HepG2 (cell line): Measurements from ENCODE around the gene NPC2.

ENCODE experiments used
- GABPB1 ChIP-seq: IDR thresholded peaks from 2 replicates; pipeline ENCODE4 v1.6.1; 2016; ENCODE audit warnings: mild to moderate bottlenecking, missing genetic modification reagents, moderate library complexity, missing compliant biosample characterization
- KAT7 ChIP-seq: IDR thresholded peaks from 2 replicates; pipeline ENCODE4 v1.6.1; 2018; ENCODE audit warnings: borderline replicate concordance, missing compliant biosample characterization
- KMT2B ChIP-seq: IDR thresholded peaks from 2 replicates; pipeline ENCODE4 v1.6.1; 2016; ENCODE audit warnings: missing genetic modification reagents, missing compliant biosample characterization
- NFYB ChIP-seq: sonication (generic); formaldehyde crosslinking; IDR thresholded peaks from 2 replicates; pipeline ENCODE4 v1.4.0; 2020; ENCODE audit warnings: missing genetic modification reagents
- POLR2A ChIP-seq, 2 experiments: IDR thresholded peaks; 2 replicates each; pipeline ENCODE4 v1.6.1; 2011; ENCODE audit warnings: low read depth in 2 of 2, low read length in 2 of 2, mild to moderate bottlenecking in 1 of 2, moderate library complexity in 1 of 2; ENCODE audit not compliant: insufficient read depth in 1 of 2
- POLR2AphosphoS5 ChIP-seq: IDR thresholded peaks from 2 replicates; pipeline ENCODE4 v1.6.1; 2012; ENCODE audit warnings: low read depth, low read length
- REST ChIP-seq, 2 experiments: IDR thresholded peaks; 2 replicates each; pipeline ENCODE4 v1.6.1; 2011 to 2012; ENCODE audit warnings: low read length in 2 of 2, borderline replicate concordance in 1 of 2, low read depth in 1 of 2, mild to moderate bottlenecking in 1 of 2, moderate library complexity in 1 of 2
- TCF7L2 ChIP-seq: IDR thresholded peaks from 2 replicates; pipeline ENCODE4 v1.6.1; 2011; ENCODE audit warnings: mild to moderate bottlenecking, low read depth, low read length, moderate library complexity
- ZBTB7A ChIP-seq: sonication (generic); formaldehyde crosslinking; IDR thresholded peaks from 2 replicates; pipeline ENCODE4 v1.8.0; 2022; ENCODE audit warnings: mild to moderate bottlenecking, missing genetic modification reagents
- ZNF567 ChIP-seq: sonication (generic); formaldehyde crosslinking; IDR thresholded peaks from 2 replicates; pipeline ENCODE4 v1.8.1; 2023; ENCODE audit warnings: mild to moderate bottlenecking, missing genetic modification reagents, borderline replicate concordance
- ZNF710 ChIP-seq: sonication (generic); formaldehyde crosslinking; IDR thresholded peaks from 2 replicates; pipeline ENCODE4 v1.5.0; 2020; ENCODE audit warnings: mild to moderate bottlenecking, missing genetic modification reagents, borderline replicate concordance

- TF ChIP-seq KAT7 (CRISPR knock-in tag): no peak
- TF ChIP-seq TCF7L2: no peak
- TF ChIP-seq ZNF710 (CRISPR knock-in tag): no peak
- no peak for TF ChIP-seq POLR2A (IDR thresholded peaks at IDR 0.05; ENCODE audit: insufficient read depth in 1 of 2, low read depth in 2 of 2, low read length in 2 of 2)
- TF ChIP-seq REST (IDR thresholded peaks at IDR 0.05; ENCODE audit: borderline replicate concordance in 1 of 2, low read depth in 1 of 2, low read length in 2 of 2): no peak
- no peak for TF ChIP-seq KMT2B (CRISPR knock-in tag)
- no peak for TF ChIP-seq POLR2AphosphoS5
- TF ChIP-seq ZNF567 (CRISPR knock-in tag): no peak
- no peak for TF ChIP-seq ZBTB7A (CRISPR knock-in tag)
- no peak for TF ChIP-seq GABPB1
- no peak for TF ChIP-seq NFYB (CRISPR knock-in tag)
Measured at GRCh38 chr14:74459976-74460375, 33.1 kb downstream of the NPC2 start.
